Measurements from ENCODE around the gene CYP4F11. TPM values are rescaled to one million over a fixed set of nuclear protein-coding genes. Genes with fewer than 3 reads are reported as not detected.

CYP4F11 gene
- total RNA-seq, 1 experiment from 2014 or later, result not detected

DNA sequence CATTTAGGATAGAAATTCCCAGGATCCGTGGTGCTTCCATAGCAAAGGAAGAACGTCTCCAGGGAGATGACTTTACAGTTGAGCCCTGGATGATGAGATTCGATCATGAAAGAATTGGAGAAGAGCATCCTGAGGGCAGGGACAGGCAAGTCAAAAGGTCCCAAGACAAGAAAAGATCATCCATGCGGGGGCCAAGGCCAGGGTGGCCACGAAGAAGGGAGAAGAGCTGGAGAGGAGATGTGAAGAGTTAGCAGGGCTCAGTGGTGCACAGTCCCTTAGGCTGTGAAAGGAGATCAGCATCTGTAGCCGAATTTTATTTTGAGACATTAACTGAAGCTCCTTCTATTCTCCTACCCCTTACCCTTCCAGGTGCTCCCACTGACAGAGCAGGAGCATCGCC is 43.4 kb upstream of the CYP4F11 start:
- H3K4me2 ChIP-seq (ENCODE audit: insufficient read depth, insufficient read length, low read length), result no peak overlapping the region
- H3K9me3 ChIP-seq (ENCODE audit: control insufficient read depth, low read depth, low read length), result peaks cover 81% of the 10 kb centered on the region
- no peak overlapping the region for H3K14ac ChIP-seq (ENCODE audit: insufficient read depth, low read length)
- H3T11ph ChIP-seq (ENCODE audit: low read length), result no peak overlapping the region
- no peak overlapping the region for H2BK120ac ChIP-seq (ENCODE audit: low read depth, low read length, poor library complexity, severe bottlenecking)
- no peaks in the 10 kb centered on the region for H3K23me2 ChIP-seq (ENCODE audit: insufficient read length, low read depth, low read length, poor library complexity, severe bottlenecking)
- no peak overlapping the region for H2BK12ac ChIP-seq (ENCODE audit: insufficient read length, low read depth, low read length)
- H3K9me3 Mint-ChIP-seq, result peaks cover 86 to 96% of the 10 kb centered on the region in 2 experiments
- no peak overlapping the region for H3K18ac ChIP-seq (ENCODE audit: insufficient read length, low read depth, low read length)
- no peak overlapping the region for H4K5ac ChIP-seq (ENCODE audit: insufficient read length, low read depth, low read length)
- H2AK5ac ChIP-seq (ENCODE audit: insufficient read length, low read length), result no peak overlapping the region
- H2BK5ac ChIP-seq (ENCODE audit: insufficient read length, low read length), result no peak overlapping the region
- H3K4me1 Mint-ChIP-seq, result no peaks in the 10 kb centered on the region
- H3K9ac ChIP-seq (ENCODE audit: extremely low read depth, insufficient read length, low read length), result no peak overlapping the region
- no CpG with 5 or more reads among the region's 7 CpGs for WGBS (ENCODE audit: extremely low coverage, insufficient read length, low lambda C conversion rate)
- no peak overlapping the region for H2BK15ac ChIP-seq (ENCODE audit: low read depth, low read length)
- no peak overlapping the region for H2BK20ac ChIP-seq (ENCODE audit: low read depth, low read length, poor library complexity, severe bottlenecking)
- H3K4me1 ChIP-seq (ENCODE audit: insufficient read depth, low read length), result no peaks in the 10 kb centered on the region
- no peak overlapping the region for H2AFZ ChIP-seq (ENCODE audit: low read length)
- TF ChIP-seq, protein P1, sequence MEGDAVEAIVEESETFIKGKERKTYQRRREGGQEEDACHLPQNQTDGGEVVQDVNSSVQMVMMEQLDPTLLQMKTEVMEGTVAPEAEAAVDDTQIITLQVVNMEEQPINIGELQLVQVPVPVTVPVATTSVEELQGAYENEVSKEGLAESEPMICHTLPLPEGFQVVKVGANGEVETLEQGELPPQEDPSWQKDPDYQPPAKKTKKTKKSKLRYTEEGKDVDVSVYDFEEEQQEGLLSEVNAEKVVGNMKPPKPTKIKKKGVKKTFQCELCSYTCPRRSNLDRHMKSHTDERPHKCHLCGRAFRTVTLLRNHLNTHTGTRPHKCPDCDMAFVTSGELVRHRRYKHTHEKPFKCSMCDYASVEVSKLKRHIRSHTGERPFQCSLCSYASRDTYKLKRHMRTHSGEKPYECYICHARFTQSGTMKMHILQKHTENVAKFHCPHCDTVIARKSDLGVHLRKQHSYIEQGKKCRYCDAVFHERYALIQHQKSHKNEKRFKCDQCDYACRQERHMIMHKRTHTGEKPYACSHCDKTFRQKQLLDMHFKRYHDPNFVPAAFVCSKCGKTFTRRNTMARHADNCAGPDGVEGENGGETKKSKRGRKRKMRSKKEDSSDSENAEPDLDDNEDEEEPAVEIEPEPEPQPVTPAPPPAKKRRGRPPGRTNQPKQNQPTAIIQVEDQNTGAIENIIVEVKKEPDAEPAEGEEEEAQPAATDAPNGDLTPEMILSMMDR (conservative IDR thresholded peaks at IDR 0.05), result no peak
- no peak for DNase-seq
- no peak overlapping the region for H3K4ac ChIP-seq (ENCODE audit: low read depth, low read length)
- H3K27ac ChIP-seq (ENCODE audit: insufficient read length, low read depth, low read length), result no peak overlapping the region
- H3K23ac ChIP-seq (ENCODE audit: insufficient read length, low read depth, low read length), result no peak overlapping the region
- H3K27me3 ChIP-seq (ENCODE audit: insufficient read depth, low read length), result no peaks in the 10 kb centered on the region
- no peaks in the 10 kb centered on the region for H3K79me1 ChIP-seq (ENCODE audit: insufficient read depth, low read depth, low read length, poor library complexity, severe bottlenecking)
- peaks cover 0 to 29% (median 17%) of the 10 kb centered on the region in 3 experiments; a peak in 4 of 7 replicates for H3K36me3 Mint-ChIP-seq (ENCODE audit: insufficient read depth in 1 of 3, low read depth in 3 of 3)
- H3K27ac Mint-ChIP-seq, result no peak overlapping the region
- H3K27me3 Mint-ChIP-seq (ENCODE audit: low read depth), result no peaks in the 10 kb centered on the region
- H3K56ac ChIP-seq (ENCODE audit: insufficient read length, low read depth, low read length), result no peak overlapping the region
- no peaks in the 10 kb centered on the region for H4K20me1 ChIP-seq (ENCODE audit: control insufficient read depth, insufficient read depth, insufficient read length)
- no peak overlapping the region for H4K8ac ChIP-seq (replicated peaks; ENCODE audit: insufficient read length, low read depth, low read length)
- H4K91ac ChIP-seq (ENCODE audit: insufficient read length, low read depth, low read length), result no peak overlapping the region
- H3K4me3 Mint-ChIP-seq, result no peak overlapping the region
- H3K79me2 ChIP-seq (ENCODE audit: insufficient read depth, low read length), result no peaks in the 10 kb centered on the region
